ENCODE results near the gene MIF. TPM values are rescaled to one million over a fixed set of nuclear protein-coding genes. Genes with fewer than 3 reads are reported as not detected.
"Not testable (repeated sequence)": the region's sequence is repeated elsewhere in the genome, so short reads cannot be mapped to it uniquely, and the experiment has no call there.

Gene MIF
- total RNA-seq, 1 donor from 2014 or later: 581 TPM

DNA sequence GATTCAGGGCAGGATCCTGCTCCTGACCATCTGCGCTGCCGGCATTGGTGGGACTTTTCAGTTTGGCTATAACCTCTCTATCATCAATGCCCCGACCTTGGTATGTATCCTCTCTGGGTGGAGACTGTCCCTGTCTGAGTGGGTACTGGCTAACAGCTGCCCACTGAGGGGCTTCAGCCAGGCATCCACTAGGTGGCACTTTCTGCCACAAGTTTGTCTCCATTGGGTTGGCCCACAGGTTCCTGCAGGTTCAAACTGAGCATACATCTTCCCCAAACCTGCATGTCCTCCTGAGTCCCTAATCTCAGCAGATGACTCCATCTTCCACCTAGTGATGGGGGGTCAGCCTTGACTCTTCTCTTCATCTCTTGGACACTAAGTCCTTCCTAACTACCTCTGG is 32.1 kb upstream of the MIF start:
- peak; percentile 58 for DNase-seq

DNA sequence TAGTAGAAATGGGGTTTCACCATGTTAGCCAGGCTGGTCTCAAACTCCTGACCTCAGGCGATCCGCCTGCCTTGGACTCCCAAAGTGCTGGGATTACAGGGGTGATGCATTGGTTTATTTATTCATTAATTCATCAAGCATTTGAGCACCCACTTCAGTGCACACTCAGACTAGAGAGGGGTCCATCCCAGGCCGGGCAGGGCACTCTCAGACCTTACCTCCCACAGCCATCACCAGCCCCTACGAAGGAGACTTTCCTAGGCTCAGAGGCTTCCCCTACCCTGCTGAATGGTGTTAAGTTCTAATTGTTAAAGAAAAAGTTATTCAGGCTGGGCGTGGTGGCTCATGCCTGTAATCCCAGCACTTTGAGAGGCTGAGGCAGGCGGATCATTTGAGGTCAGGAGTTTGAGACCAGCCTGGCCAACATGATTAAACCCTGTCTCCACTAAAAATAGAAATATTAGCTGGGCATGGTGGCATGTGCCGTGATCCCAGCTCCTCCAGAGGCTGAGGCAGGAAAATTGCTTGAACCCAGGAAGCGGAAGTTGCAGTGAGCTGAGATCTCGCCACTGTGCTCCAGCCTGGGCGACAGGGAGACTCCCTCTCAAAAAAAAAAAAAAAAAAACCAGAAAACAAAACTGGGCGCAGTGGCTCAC is 29.6 kb upstream of the MIF start:
- not testable (repeated sequence) for H3K4me3 Mint-ChIP-seq (ENCODE audit: unreplicated experiment); H3K4me1 Mint-ChIP-seq (ENCODE audit: low read depth, unreplicated experiment); H3K27ac Mint-ChIP-seq (ENCODE audit: unreplicated experiment); H3K9me3 Mint-ChIP-seq (ENCODE audit: unreplicated experiment); DNase-seq; H3K36me3 Mint-ChIP-seq (ENCODE audit: unreplicated experiment); H3K27me3 Mint-ChIP-seq (ENCODE audit: unreplicated experiment)

More for the DNA sequence above, 32.1 kb upstream of the MIF start:
- H3K9me3 Mint-ChIP-seq (ENCODE audit: unreplicated experiment): peaks cover 18% of the 10 kb centered on the region
- H3K4me3 Mint-ChIP-seq (ENCODE audit: unreplicated experiment): no peak overlapping the region
- H3K36me3 Mint-ChIP-seq (ENCODE audit: unreplicated experiment): no peaks in the 10 kb centered on the region
- H3K27ac Mint-ChIP-seq (ENCODE audit: unreplicated experiment): no peak overlapping the region
- TF ChIP-seq, protein P1, sequence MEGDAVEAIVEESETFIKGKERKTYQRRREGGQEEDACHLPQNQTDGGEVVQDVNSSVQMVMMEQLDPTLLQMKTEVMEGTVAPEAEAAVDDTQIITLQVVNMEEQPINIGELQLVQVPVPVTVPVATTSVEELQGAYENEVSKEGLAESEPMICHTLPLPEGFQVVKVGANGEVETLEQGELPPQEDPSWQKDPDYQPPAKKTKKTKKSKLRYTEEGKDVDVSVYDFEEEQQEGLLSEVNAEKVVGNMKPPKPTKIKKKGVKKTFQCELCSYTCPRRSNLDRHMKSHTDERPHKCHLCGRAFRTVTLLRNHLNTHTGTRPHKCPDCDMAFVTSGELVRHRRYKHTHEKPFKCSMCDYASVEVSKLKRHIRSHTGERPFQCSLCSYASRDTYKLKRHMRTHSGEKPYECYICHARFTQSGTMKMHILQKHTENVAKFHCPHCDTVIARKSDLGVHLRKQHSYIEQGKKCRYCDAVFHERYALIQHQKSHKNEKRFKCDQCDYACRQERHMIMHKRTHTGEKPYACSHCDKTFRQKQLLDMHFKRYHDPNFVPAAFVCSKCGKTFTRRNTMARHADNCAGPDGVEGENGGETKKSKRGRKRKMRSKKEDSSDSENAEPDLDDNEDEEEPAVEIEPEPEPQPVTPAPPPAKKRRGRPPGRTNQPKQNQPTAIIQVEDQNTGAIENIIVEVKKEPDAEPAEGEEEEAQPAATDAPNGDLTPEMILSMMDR (IDR thresholded peaks at IDR 0.05; ENCODE audit: partially characterized antibody, unreplicated experiment): peak; percentile 40
- H3K27me3 Mint-ChIP-seq (ENCODE audit: unreplicated experiment): peaks cover 3% of the 10 kb centered on the region
- peaks cover 6% of the 10 kb centered on the region for H3K4me1 Mint-ChIP-seq (ENCODE audit: low read depth, unreplicated experiment)

DNA sequence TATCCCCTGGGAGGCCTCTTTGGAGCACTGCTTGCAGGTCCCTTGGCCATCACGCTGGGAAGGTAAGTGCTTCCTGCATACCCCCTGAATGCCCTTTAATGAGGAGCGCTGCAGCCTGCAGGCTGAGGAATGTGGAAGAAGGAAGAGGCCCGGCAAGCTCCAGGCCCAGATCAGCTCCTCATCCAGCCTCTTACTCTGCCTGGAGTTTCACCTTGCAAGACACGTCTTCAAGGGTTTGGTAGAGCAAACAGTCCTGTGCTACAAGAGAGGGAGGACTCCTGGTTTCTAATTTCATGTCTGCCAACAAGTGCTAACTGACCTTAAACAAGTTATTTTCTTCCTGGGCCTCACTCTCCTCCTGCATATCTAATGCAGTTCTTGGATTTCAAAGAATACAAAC is 25.6 kb upstream of the MIF start:
- H3K27me3 Mint-ChIP-seq (ENCODE audit: unreplicated experiment): no peaks in the 10 kb centered on the region
- no peak overlapping the region for H3K27ac Mint-ChIP-seq (ENCODE audit: unreplicated experiment)

DNA sequence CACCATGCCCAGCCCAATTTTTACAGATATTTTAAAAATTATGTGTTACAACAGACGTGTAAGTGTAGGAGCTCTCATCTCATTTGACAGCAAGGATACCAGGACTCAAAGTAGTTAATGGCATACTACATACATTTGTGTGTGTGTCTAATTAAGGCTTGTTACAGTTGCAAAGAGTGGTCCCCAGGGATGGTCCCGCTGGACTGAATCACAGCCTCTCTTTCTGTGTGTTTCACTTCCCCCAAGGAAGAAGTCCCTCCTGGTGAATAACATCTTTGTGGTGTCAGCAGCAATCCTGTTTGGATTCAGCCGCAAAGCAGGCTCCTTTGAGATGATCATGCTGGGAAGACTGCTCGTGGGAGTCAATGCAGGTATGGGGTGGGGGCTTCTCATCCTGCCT is 19.3 kb upstream of the MIF start:
- Mint-ChIP-seq H3K27me3 (ENCODE audit: unreplicated experiment) (peaks cover 1% of the 10 kb centered on the region), H3K4me1 (ENCODE audit: low read depth, unreplicated experiment) (peaks cover 2% of the 10 kb centered on the region), H3K27ac (ENCODE audit: unreplicated experiment) (no peak overlapping the region), H3K9me3 (ENCODE audit: unreplicated experiment) (no peaks in the 10 kb centered on the region), H3K4me3 (ENCODE audit: unreplicated experiment) (no peak overlapping the region), H3K36me3 (ENCODE audit: unreplicated experiment) (peaks cover 4% of the 10 kb centered on the region)
- TF ChIP-seq, protein P1 (IDR thresholded peaks at IDR 0.05; ENCODE audit: partially characterized antibody, unreplicated experiment): no peak
- DNase-seq: peak; percentile 49

More for the DNA sequence above, 25.6 kb upstream of the MIF start:
- DNase-seq: no peak
- Mint-ChIP-seq H3K4me3 (ENCODE audit: unreplicated experiment) (no peak overlapping the region), H3K4me1 (ENCODE audit: low read depth, unreplicated experiment) (no peaks in the 10 kb centered on the region), H3K36me3 (ENCODE audit: unreplicated experiment) (peaks cover 8% of the 10 kb centered on the region), H3K9me3 (ENCODE audit: unreplicated experiment) (peaks cover 3% of the 10 kb centered on the region)
- TF ChIP-seq, protein P1 (IDR thresholded peaks at IDR 0.05; ENCODE audit: partially characterized antibody, unreplicated experiment): no peak

DNA sequence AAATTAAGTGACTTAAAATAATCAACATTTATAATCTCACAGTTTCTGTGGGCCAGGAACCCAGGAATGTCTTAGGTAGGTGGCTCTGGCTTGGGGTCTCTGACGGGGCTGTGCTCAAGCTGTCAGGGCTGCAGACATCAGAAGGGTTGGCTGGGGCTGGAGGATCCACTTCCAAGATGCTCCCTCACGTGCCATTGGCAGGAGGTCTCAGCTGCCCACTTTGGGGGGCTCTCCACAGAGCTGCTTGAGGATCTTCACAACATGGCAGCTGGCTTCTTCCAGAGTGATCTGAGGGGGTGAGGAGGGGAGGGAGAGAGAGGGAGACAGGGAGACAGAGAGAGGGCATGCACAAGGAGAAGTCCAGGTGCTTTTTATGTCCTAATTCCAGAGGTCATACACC is 18.4 kb upstream of the MIF start:
- peaks cover 10% of the 10 kb centered on the region for H3K36me3 Mint-ChIP-seq (ENCODE audit: unreplicated experiment)
- TF ChIP-seq, protein P1 (IDR thresholded peaks at IDR 0.05; ENCODE audit: partially characterized antibody, unreplicated experiment): no peak
- peaks cover 2% of the 10 kb centered on the region for H3K4me1 Mint-ChIP-seq (ENCODE audit: low read depth, unreplicated experiment)
- H3K9me3 Mint-ChIP-seq (ENCODE audit: unreplicated experiment): no peaks in the 10 kb centered on the region
- no peak for DNase-seq
- no peak overlapping the region for H3K27ac Mint-ChIP-seq (ENCODE audit: unreplicated experiment)
- peaks cover 1% of the 10 kb centered on the region for H3K27me3 Mint-ChIP-seq (ENCODE audit: unreplicated experiment)
- no peak overlapping the region for H3K4me3 Mint-ChIP-seq (ENCODE audit: unreplicated experiment)
